K562 (cell line): ENCODE results near the gene KCTD19. TPM values are rescaled to one million over a fixed set of nuclear protein-coding genes. Genes with fewer than 3 reads are reported as not detected.

ENCODE experiments used
- ATF1 ChIP-seq, 2 experiments: fragments of 450-650 bp in 1 of 2; IDR thresholded peaks; 2 replicates each; pipeline ENCODE4 v1.6.1; 2016; ENCODE audit warnings: missing compliant biosample characterization in 1 of 2, missing genetic modification characterization in 1 of 2
- CTCF ChIP-seq, 3 experiments: IDR thresholded peaks in 2 of 3; conservative IDR thresholded peaks in 1 of 3; 2 replicates each; pipeline ENCODE4 v1.5.1; 2011 to 2012; ENCODE audit warnings: low read length in 3 of 3, mild to moderate bottlenecking in 3 of 3, control low read depth in 2 of 3, improper control_type of control experiment in 1 of 3, inconsistent platforms in 1 of 3, low read depth in 1 of 3, mixed read lengths in 1 of 3, moderate library complexity in 1 of 3; ENCODE audit not compliant: insufficient read depth in 2 of 3
- ELK1 ChIP-seq: sonication (generic); formaldehyde crosslinking; IDR thresholded peaks from 2 replicates; pipeline ENCODE4 v1.8.1; 2022; ENCODE audit warnings: missing genetic modification reagents
- EP400 ChIP-seq: fragments of 450-650 bp; IDR thresholded peaks from 2 replicates; pipeline ENCODE4 v1.6.1; 2017; ENCODE audit warnings: antibody characterized with exemption, mild to moderate bottlenecking, moderate library complexity
- HBP1 ChIP-seq: fragments of 450-650 bp; formaldehyde crosslinking; IDR thresholded peaks from 2 replicates; pipeline ENCODE4 v1.4.0; 2022; ENCODE audit warnings: missing genetic modification characterization
- HMBOX1 ChIP-seq: sonication (generic); IDR thresholded peaks from 2 replicates; pipeline ENCODE4 v1.6.1; 2016
- HMG20B ChIP-seq: fragments of 250-450 bp; sonication (Bioruptor Pico); IDR thresholded peaks from 2 replicates; pipeline ENCODE4 v1.5.0; 2021; ENCODE audit warnings: mild to moderate bottlenecking
- JUND ChIP-seq, 2 experiments: IDR thresholded peaks; 2 replicates in 1 of 2; 3 replicates in 1 of 2; pipeline ENCODE4 v1.6.1; 2011; ENCODE audit warnings: borderline replicate concordance in 2 of 2, low read depth in 2 of 2, low read length in 2 of 2, improper control_type of control experiment in 1 of 2, missing biosample characterization in 1 of 2, missing genetic modification characterization in 1 of 2, missing genetic modification reagents in 1 of 2
- KDM5B ChIP-seq: fragments of 200-600 bp; sonication (generic); IDR thresholded peaks from 2 replicates; pipeline ENCODE4 v1.6.1; 2012; ENCODE audit warnings: low read depth, mild to moderate bottlenecking, moderate library complexity, low read length, control low read depth, inconsistent platforms; ENCODE audit not compliant: insufficient replicate concordance
- KLF16 ChIP-seq: IDR thresholded peaks from 2 replicates; pipeline ENCODE4 v1.6.1; 2016; ENCODE audit warnings: antibody characterized with exemption
- MAZ ChIP-seq, 2 experiments: fragments of 450-650 bp in 1 of 2; sonication (generic) in 1 of 2; formaldehyde crosslinking; IDR thresholded peaks in 1 of 2; conservative IDR thresholded peaks in 1 of 2; 2 replicates each; pipeline versions ENCODE4 v1.4.0 to v1.5.0; 2020; ENCODE audit warnings: mild to moderate bottlenecking in 1 of 2, missing genetic modification reagents in 1 of 2
- MBD2 ChIP-seq: sonication (generic); IDR thresholded peaks from 2 replicates; pipeline ENCODE4 v1.6.1; 2016; ENCODE audit warnings: low read depth, borderline replicate concordance
- MEIS2 ChIP-seq: fragments of 450-650 bp; IDR thresholded peaks from 2 replicates; pipeline ENCODE4 v1.6.1; 2014; ENCODE audit warnings: mild to moderate bottlenecking; ENCODE audit not compliant: partially characterized antibody
- NRF1 ChIP-seq, 2 experiments: fragments of 450-650 bp; IDR thresholded peaks in 1 of 2; conservative IDR thresholded peaks in 1 of 2; 2 replicates each; pipeline ENCODE4 v1.6.1; 2014; ENCODE audit warnings: mild to moderate bottlenecking in 2 of 2
- RAD51 ChIP-seq: fragments of 450-650 bp; IDR thresholded peaks from 2 replicates; pipeline ENCODE4 v1.7.1; 2016; ENCODE audit warnings: low read depth, mild to moderate bottlenecking, borderline replicate concordance
- RBFOX2 ChIP-seq: fragments of 200-400 bp; formaldehyde crosslinking; IDR thresholded peaks from 2 replicates; pipeline ENCODE4 v1.6.1; 2017; ENCODE audit warnings: low read depth, mild to moderate bottlenecking, low read length, moderate library complexity
- TAF15 ChIP-seq: fragments of 200-400 bp; formaldehyde crosslinking; IDR thresholded peaks from 2 replicates; pipeline ENCODE4 v1.6.1; 2017; ENCODE audit warnings: mild to moderate bottlenecking, low read depth, low read length, moderate library complexity
- TARDBP ChIP-seq: fragments of 450-650 bp; IDR thresholded peaks from 2 replicates; pipeline ENCODE4 v1.6.1; 2016
- ZNF316 ChIP-seq: fragments of 450-650 bp; IDR thresholded peaks from 2 replicates; pipeline ENCODE4 v1.6.1; 2016
- ZNF431 ChIP-seq: sonication (generic); formaldehyde crosslinking; IDR thresholded peaks from 2 replicates; pipeline ENCODE4 v1.8.0; 2022; ENCODE audit warnings: mild to moderate bottlenecking, missing genetic modification reagents
- ZNF584 ChIP-seq: fragments of 200-800 bp; sonication (Bioruptor generic); IDR thresholded peaks from 2 replicates; pipeline ENCODE4 v1.6.1; 2016; ENCODE audit warnings: low read depth, mild to moderate bottlenecking, missing genetic modification characterization, missing compliant biosample characterization
- ZNF644 ChIP-seq: fragments of 200-800 bp; sonication (Bioruptor generic); IDR thresholded peaks from 2 replicates; pipeline ENCODE4 v1.6.1; 2016; ENCODE audit warnings: low read depth, missing genetic modification characterization, missing compliant biosample characterization
- polyA plus RNA-seq, 8 experiments: library from polyadenylated mRNA; depleted of rRNA in 4 of 8; stranded (reverse) in 5 of 8; unstranded in 3 of 8; fragments of >200 nt; fragmentation: Nextera tagmentation in 2 of 8; fragmentation: Illumina TruSeq in 1 of 8; extraction: Ambion mirVana in 2 of 8; extraction: Trizol in 1 of 8; gene quantifications; 2 replicates each; pipeline versions ENCODE4 v1.2.1 to v1.2.3, GENCODE V29; 2011 to 2014; ENCODE audit warnings: inconsistent platforms in 1 of 8, missing spikeins in 1 of 8
- total RNA-seq, 7 experiments: library from RNA; depleted of rRNA in 6 of 7; stranded (reverse); fragments of >200 nt in 6 of 7; fragmentation: Illumina TruSeq in 2 of 7; extraction: Trizol in 2 of 7; gene quantifications; 2 replicates each; pipeline versions ENCODE4 v1.2.1 to v1.2.3, GENCODE V29; 2011 to 2021; ENCODE audit warnings: low replicate concordance in 1 of 7

KCTD19 gene
- total and polyA plus RNA-seq, 9 of the 15 experiments (the other 6 are each of a cell fraction or from before 2014, with no cell fraction given): 0.03 to 0.91 (median 0.22) TPM; not detected in 2

GRCh38 chr16:67244387-67245185 is 82.0 kb downstream of the KCTD19 start (continued):
- peak in 1 of 2 experiments; percentile 14; a peak in 1 of 4 replicates for TF ChIP-seq NRF1 (conservative IDR thresholded peaks at IDR 0.05 in 1 of 2, IDR thresholded peaks at IDR 0.05 in 1 of 2)
- 0 out of 2 replicates have a peak, but pooled peaks have one; percentile 24 for TF ChIP-seq ZNF584 (CRISPR knock-in tag)
- no peak for TF ChIP-seq TARDBP
- no peak for TF ChIP-seq HMBOX1
- TF ChIP-seq ZNF644: no peak
- peak; percentile 36 for TF ChIP-seq RBFOX2
- no peak for TF ChIP-seq TAF15
- TF ChIP-seq HMG20B: no peak
- no peak for TF ChIP-seq ZNF431 (CRISPR knock-in tag)
- peak; percentile 10 for TF ChIP-seq KDM5B
- TF ChIP-seq ELK1 (CRISPR knock-in tag): no peak
- no peak for TF ChIP-seq ZNF316
- peak in 1 of 3 experiments; percentile 25; a peak in 2 of 6 replicates for TF ChIP-seq CTCF (IDR thresholded peaks at IDR 0.05 in 2 of 3, conservative IDR thresholded peaks at IDR 0.05 in 1 of 3; ENCODE audit: insufficient read depth in 2 of 3, low read depth in 1 of 3, low read length in 3 of 3)
- no peak for TF ChIP-seq EP400
- TF ChIP-seq RAD51: no peak
- no peak for TF ChIP-seq MEIS2
- TF ChIP-seq MBD2: no peak
- TF ChIP-seq KLF16: no peak
- TF ChIP-seq HBP1 (CRISPR knock-in tag): no peak
- TF ChIP-seq JUND (IDR thresholded peaks at IDR 0.05; ENCODE audit: borderline replicate concordance, low read depth, low read length): peak; percentile 85
- TF ChIP-seq JUND (tag; IDR thresholded peaks at IDR 0.05; ENCODE audit: borderline replicate concordance, low read depth, low read length): peak; percentile 79; the same call in 1 of the 3 replicates
- peak in 1 of 2 experiments; percentile 31; a peak in 1 of 4 replicates for TF ChIP-seq MAZ (CRISPR knock-in tag; conservative IDR thresholded peaks at IDR 0.05 in 1 of 2, IDR thresholded peaks at IDR 0.05 in 1 of 2)
- no peak for TF ChIP-seq ATF1 (CRISPR knock-in tag; IDR thresholded peaks at IDR 0.05)
- 0 out of 2 replicates have a peak, but pooled peaks have one; percentile 7 for TF ChIP-seq ATF1 (tag; IDR thresholded peaks at IDR 0.05)
